OCI-LY7 (cell line): ENCODE measurements around the gene ZNF3.

ENCODE experiments used
- CTCF ChIP-seq: fragments of 200-600 bp; sonication (generic); conservative IDR thresholded peaks from 2 replicates; pipeline ENCODE4 v1.5.1; 2014; ENCODE audit warnings: mild to moderate bottlenecking, antibody characterized with exemption, low read length, moderate library complexity, mixed read lengths
- EZH2phosphoT487 ChIP-seq: fragments of 200-600 bp; sonication (generic); IDR thresholded peaks from 2 replicates; pipeline ENCODE4 v1.6.1; 2018; ENCODE audit warnings: low read depth, borderline replicate concordance, mild to moderate bottlenecking, mixed run types, antibody characterized with exemption, low read length, moderate library complexity, mixed read lengths

- TF ChIP-seq CTCF (no peak), EZH2phosphoT487 (no peak)
Measured at GRCh38 chr7:100122568-100122967, 41.0 kb upstream of the ZNF3 start.
